ENCODE measurements around the gene MYLK4. TPM values are rescaled to one million over a fixed set of nuclear protein-coding genes. Genes with fewer than 3 reads are reported as not detected.

MYLK4 gene
- polyA plus RNA-seq, 1 experiment: 0.21 TPM

DNA sequence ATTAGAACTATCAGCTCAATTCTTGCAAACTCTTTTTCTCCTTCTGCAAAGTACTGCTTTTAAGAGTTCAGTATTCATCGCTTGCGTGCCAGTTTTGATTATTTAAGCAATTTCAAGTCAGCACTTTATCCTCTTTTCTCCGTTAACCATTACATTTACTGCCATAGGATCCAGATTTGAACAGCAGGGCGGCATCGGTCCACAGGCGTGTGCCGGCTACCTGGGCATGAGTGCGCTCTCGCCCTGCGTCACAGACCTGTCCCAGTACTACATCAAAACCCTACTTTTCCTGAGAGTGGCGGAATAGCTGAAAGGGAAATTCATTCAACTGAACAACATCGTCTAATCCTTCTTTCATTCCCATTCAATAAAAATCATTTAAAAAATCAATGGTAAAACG, 53.4 kb downstream of the MYLK4 start:
- ChIA-PET POLR2A (no interaction called here), CTCF (interaction anchor here (3.3 kb wide), 1 partner anchor 63 kb away, joined by 17 read pairs; no protein-coding TSS in a partner anchor)
- TF ChIP-seq, protein P1, sequence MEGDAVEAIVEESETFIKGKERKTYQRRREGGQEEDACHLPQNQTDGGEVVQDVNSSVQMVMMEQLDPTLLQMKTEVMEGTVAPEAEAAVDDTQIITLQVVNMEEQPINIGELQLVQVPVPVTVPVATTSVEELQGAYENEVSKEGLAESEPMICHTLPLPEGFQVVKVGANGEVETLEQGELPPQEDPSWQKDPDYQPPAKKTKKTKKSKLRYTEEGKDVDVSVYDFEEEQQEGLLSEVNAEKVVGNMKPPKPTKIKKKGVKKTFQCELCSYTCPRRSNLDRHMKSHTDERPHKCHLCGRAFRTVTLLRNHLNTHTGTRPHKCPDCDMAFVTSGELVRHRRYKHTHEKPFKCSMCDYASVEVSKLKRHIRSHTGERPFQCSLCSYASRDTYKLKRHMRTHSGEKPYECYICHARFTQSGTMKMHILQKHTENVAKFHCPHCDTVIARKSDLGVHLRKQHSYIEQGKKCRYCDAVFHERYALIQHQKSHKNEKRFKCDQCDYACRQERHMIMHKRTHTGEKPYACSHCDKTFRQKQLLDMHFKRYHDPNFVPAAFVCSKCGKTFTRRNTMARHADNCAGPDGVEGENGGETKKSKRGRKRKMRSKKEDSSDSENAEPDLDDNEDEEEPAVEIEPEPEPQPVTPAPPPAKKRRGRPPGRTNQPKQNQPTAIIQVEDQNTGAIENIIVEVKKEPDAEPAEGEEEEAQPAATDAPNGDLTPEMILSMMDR (IDR thresholded peaks at IDR 0.05; ENCODE audit: low read depth, low read length): no peak
- Histone ChIP-seq H3K27me3 (ENCODE audit: control insufficient read depth, insufficient read depth, low read length) (peaks cover 24% of the 10 kb centered on the region), H3K9me3 (ENCODE audit: control insufficient read depth, insufficient read depth, low read length) (no peaks in the 10 kb centered on the region; the same call in 1 of the 2 replicates), H3K4me3 (ENCODE audit: low read depth, low read length) (no peak overlapping the region), H3K27ac (ENCODE audit: low read depth, low read length) (no peak overlapping the region)
- DNase-seq (ENCODE audit: low read depth, low spot score): no peak

DNA sequence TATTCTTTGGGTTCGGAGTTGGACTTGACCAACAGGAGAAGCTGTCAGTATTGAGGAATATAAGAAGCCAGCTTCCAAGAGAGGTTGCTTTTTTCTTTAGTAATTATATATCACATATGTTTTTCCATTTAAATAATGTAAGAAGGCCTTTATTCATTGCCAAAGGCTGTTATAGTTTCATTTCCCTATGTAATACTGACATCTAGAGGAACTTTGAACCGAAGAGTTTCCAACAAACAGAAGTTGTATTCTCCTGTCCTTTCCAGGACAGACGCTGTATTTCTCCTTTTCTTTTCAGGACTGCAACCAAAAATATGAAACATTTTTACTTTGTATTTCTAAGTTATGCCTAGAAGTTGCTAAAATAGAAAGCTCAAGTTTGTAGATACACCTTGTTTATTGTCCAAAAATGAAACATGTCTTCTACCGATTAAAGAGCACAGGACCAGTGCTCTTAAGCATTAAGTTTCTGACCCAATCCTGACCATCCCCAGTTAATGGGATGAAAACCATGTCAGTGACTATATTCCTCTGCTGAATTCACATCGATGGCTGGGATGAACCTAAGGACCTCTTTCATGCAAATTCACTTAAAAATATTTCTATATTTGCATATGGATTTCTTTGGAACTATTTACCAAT, 55.1 kb downstream of the MYLK4 start:
- TF ChIP-seq, protein P1 (IDR thresholded peaks at IDR 0.05; ENCODE audit: low read depth, low read length): peak; percentile 48

DNA sequence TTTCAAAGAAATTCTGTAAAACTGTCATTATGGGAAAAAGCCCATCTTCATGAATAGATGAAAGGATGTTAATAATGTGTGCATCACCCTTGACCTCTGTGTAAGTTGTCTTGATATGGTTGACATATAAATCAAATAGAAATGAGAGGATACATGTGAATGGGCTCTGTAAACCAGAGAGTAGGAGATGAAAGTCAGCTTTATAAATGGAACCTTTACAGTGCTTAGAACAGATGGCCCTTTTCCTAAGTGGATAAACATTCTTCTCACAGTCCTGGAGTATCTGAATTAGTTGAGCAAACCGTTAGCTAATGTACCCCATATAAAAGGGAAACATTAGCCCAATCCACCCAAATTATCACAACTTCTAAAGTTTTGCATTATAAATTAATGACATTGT, 57.5 kb downstream of the MYLK4 start:
- no peak overlapping the region for H3K4me3 ChIP-seq (ENCODE audit: low read depth, low read length)
- no peak overlapping the region for H3K27ac ChIP-seq (ENCODE audit: low read depth, low read length)
- H3K9me3 ChIP-seq (ENCODE audit: control insufficient read depth, insufficient read depth, low read length): no peaks in the 10 kb centered on the region; the same call in 1 of the 2 replicates
- DNase-seq (ENCODE audit: low read depth, low spot score): no peak
- POLR2A ChIA-PET: no interaction called here
- CTCF ChIA-PET: interaction anchor here (0.8 to 3.1 kb wide), 3 partner anchors 59 to 1097 kb away, joined by 4 to 17 read pairs (median 7); no protein-coding TSS in a partner anchor
- H3K27me3 ChIP-seq (ENCODE audit: control insufficient read depth, insufficient read depth, low read length): peaks cover 10% of the 10 kb centered on the region
- TF ChIP-seq, protein P1 (IDR thresholded peaks at IDR 0.05; ENCODE audit: low read depth, low read length): no peak

More for the DNA sequence above, 55.1 kb downstream of the MYLK4 start:
- Histone ChIP-seq H3K27me3 (ENCODE audit: control insufficient read depth, insufficient read depth, low read length) (peaks cover 20% of the 10 kb centered on the region), H3K27ac (ENCODE audit: low read depth, low read length) (no peak overlapping the region), H3K9me3 (ENCODE audit: control insufficient read depth, insufficient read depth, low read length) (no peaks in the 10 kb centered on the region), H3K4me3 (ENCODE audit: low read depth, low read length) (no peak overlapping the region)
- ChIA-PET POLR2A (no interaction called here), CTCF (interaction anchor here (0.6 to 3.3 kb wide), 22 partner anchors 10 to 1103 kb away, joined by 3 to 17 read pairs (median 5); no protein-coding TSS in a partner anchor)
- DNase-seq (ENCODE audit: low read depth, low spot score): peak; percentile 7

DNA sequence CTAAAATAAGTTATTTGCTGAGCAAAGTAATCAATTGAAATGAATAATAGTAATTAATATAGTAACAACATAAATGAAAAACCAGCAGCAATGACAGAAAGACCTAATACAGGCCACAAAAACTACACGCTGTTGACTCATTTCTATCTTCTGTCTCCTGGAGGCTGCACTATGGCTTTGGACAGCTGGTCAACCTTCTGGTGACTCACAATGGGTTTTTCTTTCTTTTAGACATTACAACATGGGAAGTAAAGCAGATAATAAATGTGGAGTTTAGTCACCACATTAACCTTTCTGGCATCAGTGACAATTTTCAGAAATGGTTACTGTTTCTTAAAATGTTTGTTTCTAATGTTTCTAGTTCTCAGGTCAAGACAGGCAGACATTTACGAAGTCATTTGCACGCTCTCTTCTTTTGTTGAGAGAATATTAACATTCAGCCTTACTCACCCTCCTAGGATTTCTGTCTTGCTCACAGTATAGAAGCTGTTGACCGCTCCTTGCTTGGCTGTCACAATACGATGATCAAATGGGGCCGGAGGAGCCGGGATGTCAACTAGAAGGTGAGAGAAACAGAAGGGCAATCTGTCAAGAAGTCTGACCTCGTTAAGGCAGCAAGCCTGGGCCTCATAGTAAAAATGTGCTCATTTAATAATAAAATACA, 62.2 kb downstream of the MYLK4 start:
- ChIA-PET CTCF (no interaction called here), POLR2A (no interaction called here)
- TF ChIP-seq, protein P1 (IDR thresholded peaks at IDR 0.05; ENCODE audit: low read depth, low read length): no peak
- no peak overlapping the region for H3K4me3 ChIP-seq (ENCODE audit: low read depth, low read length)
- peak; percentile 36 for DNase-seq (ENCODE audit: low read depth, low spot score)
- H3K9me3 ChIP-seq (ENCODE audit: control insufficient read depth, insufficient read depth, low read length): peaks cover 2% of the 10 kb centered on the region; the same call in 1 of the 2 replicates
- H3K27ac ChIP-seq (ENCODE audit: low read depth, low read length): no peak overlapping the region
- H3K27me3 ChIP-seq (ENCODE audit: control insufficient read depth, insufficient read depth, low read length): no peaks in the 10 kb centered on the region

DNA sequence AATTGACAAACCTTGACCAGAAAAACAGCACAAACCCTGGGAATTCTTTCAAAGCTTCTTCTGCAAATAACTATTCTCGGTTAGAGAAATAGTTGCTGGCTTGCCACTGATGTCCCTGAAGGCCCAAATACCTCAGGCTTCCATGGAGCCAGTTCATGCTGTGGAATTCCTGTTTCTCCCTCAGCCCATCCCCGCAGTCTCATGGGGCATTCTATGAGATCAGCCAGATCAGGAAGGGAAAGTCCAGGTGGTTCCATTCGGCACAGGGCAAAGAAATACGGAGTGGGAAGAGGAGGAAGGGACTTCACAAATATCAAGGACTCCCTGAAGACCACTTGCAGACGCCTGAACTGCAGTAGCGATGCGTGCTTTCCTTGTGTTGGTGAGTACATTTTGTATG, 63.3 kb downstream of the MYLK4 start:
- ChIA-PET CTCF (no interaction called here), POLR2A (no interaction called here)
- TF ChIP-seq, protein P1 (IDR thresholded peaks at IDR 0.05; ENCODE audit: low read depth, low read length): no peak
- no peak for DNase-seq (ENCODE audit: low read depth, low spot score)
- Histone ChIP-seq H3K9me3 (ENCODE audit: control insufficient read depth, insufficient read depth, low read length) (peaks cover 2% of the 10 kb centered on the region; the same call in 1 of the 2 replicates), H3K27me3 (ENCODE audit: control insufficient read depth, insufficient read depth, low read length) (no peaks in the 10 kb centered on the region), H3K27ac (ENCODE audit: low read depth, low read length) (no peak overlapping the region), H3K4me3 (ENCODE audit: low read depth, low read length) (no peak overlapping the region)
